ENCODE measurements around the gene ATP11B.

GRCh38 chr3:182814419-182815062 lies 21.2 kb downstream of the ATP11B start:
- TF ChIP-seq ISL1 (CRISPR knock-in tag; IDR thresholded peaks at IDR 0.05) (no peak), RARB (CRISPR knock-in tag; IDR thresholded peaks at IDR 0.05) (no peak), PATZ1 (CRISPR knock-in tag; IDR thresholded peaks at IDR 0.05; ENCODE audit: borderline replicate concordance) (no peak), OSR1 (CRISPR knock-in tag; IDR thresholded peaks at IDR 0.05) (no peak), ZFP3 (CRISPR knock-in tag; IDR thresholded peaks at IDR 0.05) (no peak)
- TF ChIP-seq, protein P1, sequence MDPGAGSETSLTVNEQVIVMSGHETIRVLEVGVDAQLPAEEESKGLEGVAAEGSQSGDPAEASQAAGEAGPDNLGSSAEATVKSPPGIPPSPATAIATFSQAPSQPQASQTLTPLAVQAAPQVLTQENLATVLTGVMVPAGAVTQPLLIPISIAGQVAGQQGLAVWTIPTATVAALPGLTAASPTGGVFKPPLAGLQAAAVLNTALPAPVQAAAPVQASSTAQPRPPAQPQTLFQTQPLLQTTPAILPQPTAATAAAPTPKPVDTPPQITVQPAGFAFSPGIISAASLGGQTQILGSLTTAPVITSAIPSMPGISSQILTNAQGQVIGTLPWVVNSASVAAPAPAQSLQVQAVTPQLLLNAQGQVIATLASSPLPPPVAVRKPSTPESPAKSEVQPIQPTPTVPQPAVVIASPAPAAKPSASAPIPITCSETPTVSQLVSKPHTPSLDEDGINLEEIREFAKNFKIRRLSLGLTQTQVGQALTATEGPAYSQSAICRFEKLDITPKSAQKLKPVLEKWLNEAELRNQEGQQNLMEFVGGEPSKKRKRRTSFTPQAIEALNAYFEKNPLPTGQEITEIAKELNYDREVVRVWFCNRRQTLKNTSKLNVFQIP (CRISPR knock-in tag; IDR thresholded peaks at IDR 0.05; ENCODE audit: borderline replicate concordance, low read depth): no peak
